Measurements from ENCODE around the gene TMC6. TPM values are rescaled to one million over a fixed set of nuclear protein-coding genes. Genes with fewer than 3 reads are reported as not detected.
A peak's percentile ranks its signal among the peaks of the same experiment; 100 is the strongest.

The TMC6 gene
- total and polyA plus RNA-seq, 4 donors, result 75.7 to 166 (median 98.9) TPM

DNA sequence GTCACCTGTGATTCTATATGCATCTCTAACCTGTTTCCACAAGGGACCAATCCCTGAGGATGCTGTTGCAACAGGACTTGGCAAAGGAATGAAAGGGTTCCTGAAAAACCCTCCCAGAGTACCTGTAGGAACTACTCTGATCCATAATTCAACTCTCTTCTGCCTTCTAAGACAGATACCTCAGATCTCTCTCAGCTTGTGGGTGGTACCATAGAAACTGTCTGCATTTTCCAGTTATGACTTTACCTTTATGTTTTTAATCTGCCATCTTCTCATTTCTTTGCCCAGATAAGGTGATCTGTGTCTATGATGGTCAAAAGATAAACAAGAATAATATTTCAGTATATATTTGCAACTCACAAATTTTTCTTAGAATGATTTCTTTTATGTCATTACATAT is 65.1 kb downstream of the TMC6 start:
- no peak overlapping the region for H3K4me3 ChIP-seq

GRCh38 chr17:78062596-78062995 is 66.0 kb downstream of the TMC6 start:
- H3K27me3 ChIP-seq (ENCODE audit: control insufficient read depth in 3 of 3, insufficient read depth in 3 of 3, low read length in 2 of 3), result no peaks in the 10 kb centered on the region
- DNase-seq (no peak), ATAC-seq (ENCODE audit: insufficient read depth, low FRiP score) (no peak)
- peaks cover 0 to 9% (median 6%) of the 10 kb centered on the region in 5 donors for H3K4me1 ChIP-seq (ENCODE audit: control insufficient read depth in 5 of 5, insufficient read depth in 5 of 5, low read length in 5 of 5)
- no peak overlapping the region for H3K4me3 ChIP-seq
- TF ChIP-seq CTCF (IDR thresholded peaks at IDR 0.05; ENCODE audit: control extremely low read depth, extremely low read depth), result no peak
- H3K36me3 ChIP-seq (ENCODE audit: control insufficient read depth in 4 of 4, insufficient read depth in 4 of 4, low read length in 4 of 4), result peaks cover 2 to 8% (median 5%) of the 10 kb centered on the region in 4 donors
- 75 to 93% methylated on average over 2 of the region's 2 CpGs for WGBS, 2 donors
- peak overlapping the region in 1 of 2 donors; percentile 1 for H3K9ac ChIP-seq (ENCODE audit: insufficient read depth in 1 of 2, low read length in 2 of 2)
- H3K9me3 ChIP-seq (ENCODE audit: control insufficient read depth in 4 of 4, insufficient read depth in 3 of 4, low read length in 3 of 4), result no peaks in the 10 kb centered on the region
- H3K27ac ChIP-seq (ENCODE audit: low read depth in 1 of 2, low read length in 1 of 2), result no peak overlapping the region

More for the DNA sequence above, 65.1 kb downstream of the TMC6 start:
- no peaks in the 10 kb centered on the region for H3K27me3 ChIP-seq (ENCODE audit: control insufficient read depth in 3 of 3, insufficient read depth in 3 of 3, low read length in 2 of 3)
- H3K9ac ChIP-seq (ENCODE audit: insufficient read depth in 1 of 2, low read length in 2 of 2), result no peak overlapping the region
- no peak overlapping the region for H3K27ac ChIP-seq (ENCODE audit: low read depth in 1 of 2, low read length in 1 of 2)
- no peaks in the 10 kb centered on the region for H3K9me3 ChIP-seq (ENCODE audit: control insufficient read depth in 4 of 4, insufficient read depth in 3 of 4, low read length in 3 of 4)
- ATAC-seq (ENCODE audit: insufficient read depth, low FRiP score) (no peak), DNase-seq (no peak)
- peaks cover 0 to 5% (median 2%) of the 10 kb centered on the region in 5 donors for H3K4me1 ChIP-seq (ENCODE audit: control insufficient read depth in 5 of 5, insufficient read depth in 5 of 5, low read length in 5 of 5)
- no peak for TF ChIP-seq CTCF (IDR thresholded peaks at IDR 0.05; ENCODE audit: control extremely low read depth, extremely low read depth)
- H3K36me3 ChIP-seq (ENCODE audit: control insufficient read depth in 4 of 4, insufficient read depth in 4 of 4, low read length in 4 of 4), result peaks cover 3 to 16% (median 7%) of the 10 kb centered on the region in 4 donors

Small RNA genes within 50 kb of the gene (small RNA-seq; reads per million reads assigned to genes)
- not detected for gene RNU6-625P (ENCODE audit: low replicate concordance)

Other genes with a start within 250 kb of the TMC6 start
- 10 to 100 TPM; 23.4 to 25.9 TPM for gene TNRC6C, start 170.1 kb downstream of the TMC6 start, total RNA-seq
- 1 to 10 TPM; 2.2 to 4.3 TPM for gene TNRC6C, start 170.1 kb downstream of the TMC6 start, polyA plus RNA-seq
- gene TMC8, start 2.0 kb upstream of the TMC6 start, total RNA-seq, result 10 to 100 TPM; 15.5 to 28.1 TPM
- gene TMC8, start 2.0 kb upstream of the TMC6 start, polyA plus RNA-seq, result 10 to 100 TPM; 15.7 to 21.2 TPM
- 1 to 10 TPM in 1 of 2 donors, not detected in 1; 2.8 TPM for gene C17orf99, start 17.6 kb upstream of the TMC6 start, total RNA-seq
- gene C17orf99, start 17.6 kb upstream of the TMC6 start, polyA plus RNA-seq, result under 1 TPM; 0.05 to 0.20 TPM
- gene SYNGR2, start 39.8 kb upstream of the TMC6 start, total RNA-seq, result 100 to 1,000 TPM; 111 to 188 TPM
- 100 to 1,000 TPM; 188 to 212 TPM for gene SYNGR2, start 39.8 kb upstream of the TMC6 start, polyA plus RNA-seq
- 1 to 10 TPM; 7.9 to 9.2 TPM for gene TK1, start 58.3 kb upstream of the TMC6 start, total RNA-seq
- gene TK1, start 58.3 kb upstream of the TMC6 start, polyA plus RNA-seq, result 10 to 100 TPM; 11.5 to 14.9 TPM
- gene AFMID, start 58.6 kb upstream of the TMC6 start, total RNA-seq, result 10 to 100 TPM; 33.7 to 34.9 TPM
- 10 to 100 TPM; 24.6 to 35.4 TPM for gene AFMID, start 58.6 kb upstream of the TMC6 start, polyA plus RNA-seq
- gene BIRC5, start 85.5 kb upstream of the TMC6 start, total RNA-seq, result 10 to 100 TPM in 1 of 2 donors, 1 to 10 TPM in 1; 1.1 to 11.2 TPM
- gene BIRC5, start 85.5 kb upstream of the TMC6 start, polyA plus RNA-seq, result 1 to 10 TPM; 2.0 to 2.8 TPM
- under 1 TPM in 1 of 2 donors, not detected in 1; 0.97 TPM for gene TMEM235, start 102.9 kb upstream of the TMC6 start, total RNA-seq
- gene TMEM235, start 102.9 kb upstream of the TMC6 start, polyA plus RNA-seq, result under 1 TPM in 1 of 2 donors, not detected in 1; 0.08 TPM
- gene SOCS3, start 231.3 kb upstream of the TMC6 start, total RNA-seq, result 10 to 100 TPM; 65.8 to 83.8 TPM
- gene SOCS3, start 231.3 kb upstream of the TMC6 start, polyA plus RNA-seq, result 100 to 1,000 TPM; 143 to 545 TPM
- gene PGS1, start 249.9 kb upstream of the TMC6 start, total RNA-seq, result 100 to 1,000 TPM in 1 of 2 donors, 10 to 100 TPM in 1; 90.6 to 104 TPM
- gene PGS1, start 249.9 kb upstream of the TMC6 start, polyA plus RNA-seq, result 10 to 100 TPM; 44.9 to 98.0 TPM